Activated CD4-positive, alpha-beta T cell treated with anti-CD3 and anti-CD28 coated beads, Interleukin-10, Interleukin-2, amounts not matched to agents 100 ng/mL and 50 ng/mL, durations not matched to agents 16 hours and 8 hours (primary cell): ENCODE data around the gene SLC1A2.

Source experiments
- DNase-seq: peaks from one replicate; pipeline ENCODE4 v3.0.0-alpha.2; 2020

Gene SLC1A2

DNA sequence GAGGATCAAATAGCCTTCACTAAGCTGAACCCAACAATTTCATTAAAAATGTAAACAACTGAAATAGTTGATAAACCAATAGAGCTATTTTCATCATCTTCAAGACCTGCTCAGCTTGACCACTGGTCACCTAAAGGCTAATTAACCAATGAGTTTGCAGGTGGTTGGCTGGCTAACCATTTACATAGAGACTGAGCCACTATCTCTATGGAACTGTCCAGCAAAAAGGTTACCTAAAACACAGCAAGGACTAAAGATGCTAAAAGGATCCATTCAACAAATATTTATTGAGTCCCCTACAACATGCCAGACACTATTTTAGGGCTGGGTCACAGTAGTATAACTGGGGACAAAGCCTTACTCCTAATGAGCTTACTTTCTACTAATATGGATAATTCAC, 156.6 kb downstream of the SLC1A2 start:
- DNase-seq, result no peak

DNA sequence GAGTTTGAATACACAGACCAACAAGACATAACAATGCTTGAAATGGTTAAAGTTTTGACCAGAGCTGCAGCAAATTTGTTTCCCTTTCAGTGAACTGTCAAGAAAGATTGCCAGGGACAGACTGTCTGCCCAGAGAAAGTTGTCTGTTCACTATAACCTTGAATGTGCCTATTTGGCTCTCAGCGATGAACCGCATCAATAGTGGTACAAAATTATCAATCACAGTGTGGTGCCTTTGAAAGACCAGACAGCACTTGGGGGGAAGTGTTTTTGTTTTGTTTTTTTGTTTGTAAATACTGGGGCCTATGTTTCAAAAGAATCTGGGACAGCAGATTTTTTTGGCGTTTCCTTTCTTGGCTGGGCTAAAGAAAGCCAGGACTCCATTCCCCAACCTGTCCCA, 157.3 kb downstream of the SLC1A2 start:
- DNase-seq, result no peak

- no peak for DNase-seq
Measured at GRCh38 chr11:35261197-35261596, 158.2 kb downstream of the SLC1A2 start.

DNA sequence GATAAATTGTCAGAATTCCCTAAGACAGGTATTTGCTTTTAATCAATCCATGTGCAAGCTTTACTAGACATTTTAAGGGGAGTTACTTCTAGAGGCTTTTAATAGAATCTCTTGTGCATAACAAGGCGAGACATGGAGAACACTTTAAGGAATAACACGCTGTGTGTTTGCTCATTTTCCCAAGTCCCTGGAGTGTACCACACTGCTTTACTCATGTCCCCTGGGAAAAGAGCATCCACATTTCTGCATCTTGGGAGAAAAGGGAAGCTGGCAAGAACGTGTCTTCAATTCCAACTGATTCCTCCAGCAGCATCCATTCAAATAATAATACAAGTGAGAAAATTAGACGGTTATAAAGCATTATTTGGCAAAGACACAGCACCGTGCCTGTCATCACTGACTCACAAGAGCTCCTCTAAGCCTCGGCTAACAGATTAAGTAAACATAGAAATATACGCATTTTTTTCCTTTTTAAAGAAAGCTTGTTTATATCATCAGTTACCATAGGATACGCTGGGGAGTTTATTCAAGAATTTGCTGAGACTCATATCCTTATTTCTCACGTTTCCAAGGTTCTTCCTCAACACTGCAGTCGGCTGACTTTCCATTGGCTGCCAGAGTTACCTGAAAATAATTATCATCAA, 158.9 kb downstream of the SLC1A2 start:
- no peak for DNase-seq

DNA sequence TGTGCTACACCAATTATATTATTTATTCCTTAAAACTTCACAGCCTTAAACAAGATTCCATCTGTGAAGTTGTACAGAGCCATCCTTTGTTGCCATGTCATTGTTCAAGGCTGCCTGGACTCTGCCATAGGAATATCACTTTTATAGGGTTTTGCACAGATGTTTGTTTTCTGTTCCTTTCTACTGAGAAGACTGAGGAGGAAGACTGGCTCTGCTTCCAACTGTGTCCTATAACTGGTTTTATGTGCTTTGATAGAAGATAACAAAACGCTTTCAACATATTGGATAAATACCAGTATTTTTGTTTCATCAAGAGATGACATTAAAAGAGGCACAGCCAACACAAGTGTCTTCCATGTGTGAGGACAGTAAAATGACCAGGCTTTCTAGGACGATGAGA, 159.8 kb downstream of the SLC1A2 start:
- DNase-seq, result no peak

DNA sequence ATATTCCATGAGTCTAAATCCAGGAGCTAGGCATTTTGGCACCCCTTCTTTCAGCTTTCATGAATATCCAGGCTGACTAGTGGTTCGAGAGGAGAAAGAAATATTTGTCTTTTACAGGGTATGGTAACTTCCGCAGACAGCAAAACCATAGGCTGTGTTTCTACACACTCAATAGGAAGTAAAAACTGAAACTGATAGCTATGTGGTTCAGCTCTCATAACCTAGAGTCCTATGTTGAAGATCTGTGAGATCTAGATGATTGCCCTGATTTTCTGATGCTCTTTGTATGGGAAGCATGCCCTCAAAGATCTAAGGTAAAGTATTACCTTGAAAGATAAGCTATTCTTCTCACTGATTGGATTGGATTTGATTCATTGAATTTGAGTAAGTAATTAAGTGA, 162.1 kb downstream of the SLC1A2 start:
- peak; percentile 56 for DNase-seq

- DNase-seq, result no peak
Measured at GRCh38 chr11:35256296-35256695, 163.1 kb downstream of the SLC1A2 start.

GRCh38 chr11:35255514-35255913, 163.8 kb downstream of the SLC1A2 start:
- DNase-seq, result no peak

DNA sequence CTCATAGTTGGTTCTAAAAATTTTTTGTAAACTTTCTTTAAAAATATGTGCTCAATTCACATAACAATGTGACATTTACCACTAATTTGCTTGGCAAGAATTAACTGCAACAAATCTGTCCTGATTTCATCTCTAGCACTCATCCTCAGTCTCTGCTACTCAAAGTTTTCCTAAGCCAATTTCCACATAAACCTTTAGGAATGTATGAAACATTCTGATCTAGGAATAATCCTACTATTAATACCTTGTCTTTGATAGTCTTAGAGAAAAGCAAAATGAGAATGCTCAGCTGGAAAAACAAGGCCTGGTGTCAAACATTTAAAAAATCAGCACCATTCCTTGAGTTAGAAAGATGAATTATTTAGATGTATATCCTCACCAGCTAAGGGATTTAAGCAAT, 166.1 kb downstream of the SLC1A2 start:
- no peak for DNase-seq

GRCh38 chr11:35250621-35251020, 168.7 kb downstream of the SLC1A2 start:
- no peak for DNase-seq

DNA sequence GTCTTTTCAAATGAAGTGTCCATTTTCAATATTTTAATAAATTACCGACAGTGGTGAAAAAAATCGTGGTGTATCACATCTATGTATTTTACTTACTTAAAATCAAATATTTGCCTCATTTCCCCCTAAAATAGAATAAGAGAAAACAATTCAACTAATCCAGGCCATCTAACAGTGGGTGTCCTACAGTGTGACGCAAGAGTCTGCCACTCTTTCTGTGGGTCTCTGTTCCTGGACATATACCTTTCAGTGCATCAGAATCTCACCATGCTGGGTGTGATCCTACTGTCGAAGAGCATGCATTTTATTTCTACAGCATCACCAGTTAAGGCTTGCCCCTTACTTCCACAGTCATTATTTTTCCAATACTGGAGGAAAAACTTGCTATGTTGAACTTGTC, 169.2 kb downstream of the SLC1A2 start:
- no peak for DNase-seq

GRCh38 chr11:35248558-35249323, 170.6 kb downstream of the SLC1A2 start:
- no peak for DNase-seq

DNA sequence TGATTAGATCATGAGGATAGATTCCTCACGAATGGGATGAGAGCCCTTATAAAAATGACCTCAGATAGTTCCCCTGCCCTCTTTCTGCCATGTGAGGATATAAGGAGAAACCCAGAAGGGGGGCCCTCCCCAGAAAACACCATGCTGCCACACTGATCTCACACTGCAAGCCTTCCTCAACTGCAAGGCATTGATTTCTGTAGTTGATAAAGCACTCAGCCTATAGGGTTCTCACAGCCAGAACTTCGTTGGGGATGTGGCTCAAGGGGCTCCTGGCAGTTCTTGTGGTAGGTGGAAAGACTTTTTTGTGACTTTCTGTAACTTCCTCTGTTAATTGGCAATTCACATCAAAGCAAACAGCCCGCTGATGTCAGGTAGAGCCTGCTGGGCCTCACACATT, 171.5 kb downstream of the SLC1A2 start:
- no peak for DNase-seq

GRCh38 chr11:35247428-35247827, 171.9 kb downstream of the SLC1A2 start:
- peak; percentile 49 for DNase-seq

DNA sequence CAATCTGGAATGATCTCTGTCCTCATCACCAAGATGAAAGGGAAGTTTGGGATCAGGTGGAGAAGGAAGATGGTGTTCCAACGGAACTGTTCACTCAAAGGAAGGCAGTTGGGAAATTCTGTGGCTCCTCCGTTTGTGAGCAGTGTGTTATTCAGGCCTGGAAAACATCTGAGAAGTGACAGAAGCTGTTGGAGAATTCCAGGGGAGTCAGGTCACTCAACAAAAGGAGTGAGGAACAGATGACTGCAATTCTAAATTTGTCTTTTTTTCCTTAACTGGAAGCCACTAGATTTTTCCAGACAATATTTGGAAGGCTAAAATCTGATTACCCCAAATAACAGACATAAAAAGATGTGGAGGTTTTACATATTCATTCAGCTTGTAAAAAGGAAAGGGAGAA, 172.6 kb downstream of the SLC1A2 start:
- DNase-seq, result no peak

DNA sequence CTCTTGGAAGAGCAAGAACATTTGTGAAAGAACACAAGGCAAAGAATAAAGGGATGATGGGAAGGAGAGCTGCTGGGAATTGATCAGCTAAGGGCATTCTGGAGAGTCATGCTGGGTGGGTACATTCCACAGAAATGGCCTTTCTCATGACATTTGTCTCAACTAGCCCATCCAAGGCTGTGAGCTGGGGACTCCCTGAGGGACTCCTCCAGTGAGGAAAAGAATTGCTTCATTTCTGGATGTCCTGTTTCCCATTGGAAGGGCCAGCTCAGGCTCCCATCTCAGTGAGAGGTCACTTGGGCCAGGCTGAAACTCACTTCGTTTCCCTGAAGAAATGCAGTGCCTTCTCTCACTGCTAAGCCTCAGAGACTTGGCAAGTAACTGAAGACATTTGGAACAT, 173.6 kb downstream of the SLC1A2 start:
- DNase-seq, result no peak

DNA sequence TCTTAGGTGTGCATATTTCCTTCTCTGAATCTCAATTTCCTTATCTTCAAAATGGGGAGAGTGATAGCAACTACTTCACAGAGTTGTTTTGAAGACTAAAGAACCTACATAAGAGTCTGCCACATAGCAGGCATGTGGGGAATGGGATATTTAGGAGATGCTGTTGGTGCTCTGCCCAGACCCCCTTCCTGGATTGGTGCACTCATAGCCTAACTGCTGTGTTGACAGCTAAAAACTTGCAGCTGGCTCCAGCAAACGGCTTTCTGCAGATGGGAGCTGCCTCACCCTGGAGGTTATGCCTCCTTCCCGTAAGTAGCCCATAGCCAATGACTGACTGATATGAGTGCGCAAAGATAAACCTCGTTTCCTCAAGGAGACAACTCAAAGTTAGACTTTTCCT, 174.3 kb downstream of the SLC1A2 start:
- no peak for DNase-seq

GRCh38 chr11:35243774-35244173, 175.6 kb downstream of the SLC1A2 start:
- no peak for DNase-seq

GRCh38 chr11:35242412-35243242, 176.7 kb downstream of the SLC1A2 start:
- peak; percentile 24 for DNase-seq

DNA sequence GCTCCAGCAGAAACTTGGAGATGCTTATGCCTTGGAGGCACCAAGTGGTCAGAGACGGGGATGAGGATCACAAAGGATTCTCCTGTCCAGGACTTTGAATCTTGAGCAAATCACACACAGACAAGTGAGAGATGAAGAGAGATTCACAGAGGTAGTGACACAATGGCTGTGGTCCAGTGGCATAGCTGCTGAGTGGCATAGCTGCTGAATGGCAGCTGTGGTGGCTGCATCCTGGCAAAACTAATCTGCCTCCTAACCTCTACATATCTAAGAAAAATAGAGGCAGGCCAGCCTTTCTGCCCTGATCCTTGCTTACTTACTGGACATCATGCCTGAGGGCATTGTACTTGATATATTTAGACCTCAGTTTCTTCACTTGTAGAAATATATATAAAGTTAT, 177.8 kb downstream of the SLC1A2 start:
- DNase-seq, result no peak

GRCh38 chr11:35241083-35241482, 178.3 kb downstream of the SLC1A2 start:
- no peak for DNase-seq

DNA sequence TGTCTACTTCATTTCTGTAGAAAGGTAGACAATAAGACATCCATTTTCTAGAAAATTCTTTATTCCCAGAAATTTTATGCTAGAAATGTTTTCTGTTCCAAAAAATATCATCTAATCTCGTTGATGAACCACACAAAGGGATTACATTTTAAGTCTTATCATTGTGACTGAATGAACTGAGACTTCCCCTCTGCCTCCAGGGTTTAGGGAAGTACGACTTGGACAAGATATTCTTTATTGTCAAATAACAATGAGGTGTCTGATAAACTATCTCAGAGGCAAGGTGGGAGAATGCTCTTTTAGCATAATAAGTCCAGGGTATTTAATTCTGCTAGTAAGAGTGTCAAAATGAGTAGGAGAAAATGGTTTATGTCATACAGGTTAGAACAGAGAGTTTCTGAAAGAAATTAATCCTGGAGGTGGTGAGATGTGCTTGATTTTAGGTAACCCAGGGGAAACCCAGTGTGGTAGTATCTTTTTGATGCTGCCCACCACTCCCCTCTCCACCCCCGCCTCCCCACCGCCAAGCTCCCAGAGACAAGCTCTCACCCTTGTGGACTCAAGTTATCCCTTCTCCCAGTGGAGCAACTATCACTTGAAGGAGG, 179.8 kb downstream of the SLC1A2 start:
- DNase-seq, result no peak

DNA sequence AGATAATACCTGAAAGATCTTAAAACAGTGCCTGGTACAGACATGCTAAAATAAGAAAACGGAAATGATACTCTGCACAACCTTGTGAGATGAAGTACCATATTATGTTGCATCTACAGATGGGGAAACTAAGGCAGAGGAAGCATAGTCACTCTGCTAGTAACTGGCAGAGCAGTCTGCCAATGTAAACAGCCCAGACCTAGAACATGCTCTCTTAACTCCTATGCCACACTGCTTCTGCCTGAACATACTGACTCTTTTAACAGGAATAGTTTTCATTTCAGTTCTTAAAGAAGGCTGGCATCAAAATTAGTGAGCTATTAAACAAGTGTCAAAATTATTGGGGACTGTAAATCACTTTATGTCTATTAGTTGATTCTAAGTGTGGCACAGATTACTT, 180.5 kb downstream of the SLC1A2 start:
- no peak for DNase-seq
